PC-9 (cell line): Measurements from ENCODE around the gene MUC5AC. TPM values are rescaled to one million over a fixed set of nuclear protein-coding genes. Genes with fewer than 3 reads are reported as not detected.

Source experiments
- BruUV-seq: library from RNA; stranded (reverse); fragments of 400-500 nt; replicated peaks from 2 replicates; lab custom pipeline; 2021; lab: Mats Ljungman, UMichigan
- CTCF ChIA-PET: fragments of 300-600 bp; sonication (Branson Sonifier 250); formaldehyde crosslinking; loops from one replicate; lab custom pipeline; 2022; ENCODE audit warnings: antibody characterized with exemption; lab: Charles Lee
- POLR2A ChIA-PET: fragments of 300-600 bp; sonication (Branson Sonifier 250); formaldehyde crosslinking; loops from one replicate; lab custom pipeline; 2022; ENCODE audit warnings: antibody characterized with exemption; ENCODE audit not compliant: unreplicated experiment; lab: Charles Lee
- DNase-seq, 2 experiments: peaks; one replicate each; pipeline versions ENCODE4 v3.0.0 to v3.0.0-alpha.2; 2015 to 2022; ENCODE audit warnings: mixed read lengths in 1 of 2
- H2AFZ ChIP-seq: fragments of 200-600 bp; sonication (generic); 2 replicates; pipeline ENCODE4 v1.8.1; 2017; ENCODE audit warnings: antibody characterized with exemption
- H3F3A ChIP-seq: fragments of 200-600 bp; sonication (generic); 2 replicates; pipeline ENCODE4 v1.8.1; 2017; ENCODE audit warnings: antibody characterized with exemption, mild to moderate bottlenecking, low read depth; ENCODE audit not compliant: insufficient read depth
- H3K27ac ChIP-seq: fragments of 200-600 bp; sonication (generic); 2 replicates; pipeline ENCODE4 v1.6.1; 2016; ENCODE audit warnings: mixed run types
- H3K27me3 ChIP-seq: fragments of 200-600 bp; sonication (generic); 2 replicates; pipeline ENCODE4 v1.6.1; 2016; ENCODE audit warnings: low read depth, mixed run types; ENCODE audit not compliant: insufficient read depth
- H3K36me3 ChIP-seq: fragments of 200-600 bp; sonication (generic); 2 replicates; pipeline ENCODE4 v1.6.1; 2016; ENCODE audit warnings: low read depth, mixed run types
- H3K4me1 ChIP-seq: fragments of 200-600 bp; sonication (generic); replicated peaks from 2 replicates; pipeline ENCODE4 v1.6.1; 2016; ENCODE audit warnings: mixed run types; ENCODE audit not compliant: insufficient read depth
- H3K4me2 ChIP-seq: fragments of 200-600 bp; sonication (generic); 2 replicates; pipeline ENCODE4 v1.6.1; 2017; ENCODE audit warnings: mixed run types
- H3K4me3 ChIP-seq: fragments of 200-600 bp; sonication (generic); 2 replicates; pipeline ENCODE4 v1.6.1; 2016; ENCODE audit warnings: mixed run types
- H3K79me2 ChIP-seq: fragments of 200-600 bp; sonication (generic); 2 replicates; pipeline ENCODE4 v1.6.1; 2017; ENCODE audit warnings: low read depth, mixed run types
- H3K9me2 ChIP-seq: fragments of 200-600 bp; sonication (generic); 2 replicates; pipeline ENCODE4 v1.8.1; 2017; ENCODE audit warnings: mild to moderate bottlenecking; ENCODE audit not compliant: insufficient read depth
- H3K9me3 ChIP-seq: fragments of 200-600 bp; sonication (generic); 2 replicates; pipeline ENCODE4 v1.8.1; 2016; ENCODE audit warnings: low read depth; ENCODE audit not compliant: insufficient read depth
- H4K20me1 ChIP-seq: fragments of 200-600 bp; sonication (generic); 2 replicates; pipeline ENCODE4 v1.8.1; 2017; ENCODE audit not compliant: insufficient read depth
- EZH2 ChIP-seq: fragments of 200-600 bp; sonication (generic); IDR thresholded peaks from 2 replicates; pipeline ENCODE4 v1.8.0; 2017; ENCODE audit warnings: antibody characterized with exemption, low read depth
- intact Hi-C: fragments of 100-400 bp; cut with micrococcal nuclease; formaldehyde crosslinking; loops from one replicate; pipeline ENCODE4 v1.10.0; 2022; ENCODE audit not compliant: unreplicated experiment
- total RNA-seq: library from RNA; stranded (reverse); gene quantifications from 2 replicates; pipeline ENCODE4 v1.2.3, GENCODE V29; 2021
- TF ChIP-seq, protein P1 (sequence below): fragments of 200-600 bp; sonication (generic); conservative IDR thresholded peaks from 2 replicates; pipeline ENCODE4 v1.6.1; 2017; ENCODE audit warnings: mixed run types, antibody characterized with exemption, mild to moderate bottlenecking, moderate library complexity

MUC5AC gene
- total RNA-seq, 1 experiment from 2014 or later = 0.09 TPM

DNA sequence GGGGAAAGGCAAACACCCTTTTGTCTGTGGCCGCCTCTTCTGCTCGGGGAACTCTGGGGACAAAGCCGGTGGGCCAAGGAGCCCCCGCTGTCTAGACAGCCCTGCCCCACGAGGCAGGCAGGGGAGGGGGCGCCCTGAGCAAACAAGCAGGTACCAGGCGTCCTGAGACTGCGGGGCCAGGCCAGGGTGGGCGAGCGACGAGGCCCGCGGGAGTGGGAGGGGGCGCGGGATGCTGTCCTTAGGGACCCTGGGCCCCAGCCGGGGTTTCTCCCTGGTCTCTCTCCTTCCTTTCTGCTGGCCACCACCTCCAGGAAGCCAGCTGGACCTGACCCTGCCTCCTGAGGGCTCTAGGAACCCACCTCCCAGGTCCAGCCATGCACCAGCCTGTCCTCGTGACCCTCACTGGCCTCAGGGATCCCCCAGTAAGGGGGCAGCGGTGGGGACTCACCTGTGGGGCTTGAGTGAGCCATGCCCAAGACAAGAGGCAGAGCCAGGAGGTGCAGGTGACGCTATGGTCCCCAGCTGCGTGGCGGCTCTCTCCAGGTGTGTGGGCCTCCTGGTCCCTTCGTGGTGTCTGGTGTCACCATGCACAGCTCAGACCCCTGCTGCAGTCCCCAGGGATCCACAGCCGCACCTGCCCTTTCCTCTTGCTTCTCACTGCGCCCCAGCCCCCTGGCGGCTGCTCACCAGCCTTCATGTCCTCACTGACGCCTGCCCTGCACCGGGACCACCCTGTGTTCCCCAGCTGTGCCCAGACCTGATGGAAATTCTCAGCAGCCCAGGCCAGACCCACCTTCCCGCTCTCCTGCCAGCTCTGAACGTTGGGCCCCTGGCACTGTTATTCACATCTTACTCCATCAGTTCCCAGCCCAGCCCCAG is 26.5 kb upstream of the MUC5AC start:
- no peak for DNase-seq
- H3K9me2 ChIP-seq = no peaks in the 10 kb centered on the region
- POLR2A ChIA-PET = no interaction called here
- intact Hi-C loops = no loop called here
- H2AFZ ChIP-seq = no peak overlapping the region
- CTCF ChIA-PET = no interaction called here
- H3K9me3 ChIP-seq = peaks cover 2% of the 10 kb centered on the region; the same call in 1 of the 2 replicates
- BruUV-seq = no TSS peak
- no peak overlapping the region for H3K4me3 ChIP-seq
- no peaks in the 10 kb centered on the region for H3K79me2 ChIP-seq
- H3K27ac ChIP-seq = no peak overlapping the region
- H3K27me3 ChIP-seq = no peaks in the 10 kb centered on the region
- no peak overlapping the region for H3K4me2 ChIP-seq
- H3K36me3 ChIP-seq = no peaks in the 10 kb centered on the region
- no peaks in the 10 kb centered on the region for H3F3A ChIP-seq
- no peak for TF ChIP-seq EZH2
- TF ChIP-seq, protein P1, sequence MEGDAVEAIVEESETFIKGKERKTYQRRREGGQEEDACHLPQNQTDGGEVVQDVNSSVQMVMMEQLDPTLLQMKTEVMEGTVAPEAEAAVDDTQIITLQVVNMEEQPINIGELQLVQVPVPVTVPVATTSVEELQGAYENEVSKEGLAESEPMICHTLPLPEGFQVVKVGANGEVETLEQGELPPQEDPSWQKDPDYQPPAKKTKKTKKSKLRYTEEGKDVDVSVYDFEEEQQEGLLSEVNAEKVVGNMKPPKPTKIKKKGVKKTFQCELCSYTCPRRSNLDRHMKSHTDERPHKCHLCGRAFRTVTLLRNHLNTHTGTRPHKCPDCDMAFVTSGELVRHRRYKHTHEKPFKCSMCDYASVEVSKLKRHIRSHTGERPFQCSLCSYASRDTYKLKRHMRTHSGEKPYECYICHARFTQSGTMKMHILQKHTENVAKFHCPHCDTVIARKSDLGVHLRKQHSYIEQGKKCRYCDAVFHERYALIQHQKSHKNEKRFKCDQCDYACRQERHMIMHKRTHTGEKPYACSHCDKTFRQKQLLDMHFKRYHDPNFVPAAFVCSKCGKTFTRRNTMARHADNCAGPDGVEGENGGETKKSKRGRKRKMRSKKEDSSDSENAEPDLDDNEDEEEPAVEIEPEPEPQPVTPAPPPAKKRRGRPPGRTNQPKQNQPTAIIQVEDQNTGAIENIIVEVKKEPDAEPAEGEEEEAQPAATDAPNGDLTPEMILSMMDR = no peak
- no peaks in the 10 kb centered on the region for H3K4me1 ChIP-seq
- H4K20me1 ChIP-seq = no peaks in the 10 kb centered on the region

DNA sequence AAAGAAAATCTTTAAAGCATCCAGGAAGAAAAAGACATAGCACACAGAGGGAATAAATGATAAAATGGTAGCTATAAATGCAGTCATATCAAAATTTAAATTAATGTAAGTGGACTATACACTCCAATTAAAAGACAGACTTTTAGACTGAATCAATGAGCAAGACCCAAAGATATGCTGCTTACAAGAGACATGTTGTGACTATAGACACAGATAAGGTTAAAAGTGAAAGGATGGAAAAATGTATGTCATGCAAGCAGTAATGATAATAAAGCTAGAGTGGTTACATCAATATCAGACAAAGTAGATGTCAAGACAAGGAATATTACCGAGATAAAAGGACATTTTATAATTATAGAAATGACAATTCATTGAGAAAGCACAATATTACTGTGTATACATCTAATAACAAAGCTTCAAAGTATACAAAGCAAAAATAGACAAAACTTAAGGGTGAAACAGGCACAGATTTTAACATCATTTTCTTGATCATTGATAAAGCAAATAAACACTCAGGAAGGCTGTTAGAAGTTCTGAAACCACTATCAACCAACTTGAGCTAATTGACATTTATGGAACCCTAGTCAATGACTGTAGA is 22.8 kb upstream of the MUC5AC start:
- Histone ChIP-seq H3F3A (no peaks in the 10 kb centered on the region), H3K4me2 (no peak overlapping the region), H3K4me1 (no peaks in the 10 kb centered on the region), H4K20me1 (no peaks in the 10 kb centered on the region), H2AFZ (no peak overlapping the region), H3K9me2 (no peaks in the 10 kb centered on the region), H3K4me3 (no peak overlapping the region), H3K9me3 (peaks cover 2% of the 10 kb centered on the region; the same call in 1 of the 2 replicates), H3K36me3 (no peaks in the 10 kb centered on the region), H3K79me2 (no peaks in the 10 kb centered on the region), H3K27ac (no peak overlapping the region), H3K27me3 (no peaks in the 10 kb centered on the region)
- intact Hi-C loops = no loop called here
- POLR2A ChIA-PET = no interaction called here
- DNase-seq = no peak
- TF ChIP-seq, protein P1 = no peak
- TF ChIP-seq EZH2 = no peak
- BruUV-seq = no TSS peak
- CTCF ChIA-PET = no interaction called here

DNA sequence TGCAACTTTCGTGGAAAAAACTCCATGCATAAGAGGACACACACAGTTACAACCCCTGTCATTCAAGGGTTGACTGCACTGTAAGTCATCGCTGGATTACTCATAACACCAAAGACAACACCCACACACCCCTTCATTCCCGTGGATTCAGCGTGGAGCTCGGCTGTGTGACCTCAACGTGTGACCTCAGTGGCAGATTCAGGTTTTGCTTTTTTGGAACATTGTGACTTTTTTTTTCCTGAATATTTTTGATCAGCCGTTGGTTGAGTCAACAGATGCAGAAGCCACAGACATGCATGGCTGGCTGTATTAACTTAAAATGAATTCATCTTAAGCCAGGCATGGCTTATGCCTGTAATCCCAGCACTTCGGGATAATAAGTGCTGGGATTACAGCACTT is 19.7 kb upstream of the MUC5AC start:
- Histone ChIP-seq H3K27ac (no peak overlapping the region), H3K4me1 (no peaks in the 10 kb centered on the region), H3K79me2 (no peaks in the 10 kb centered on the region), H2AFZ (no peak overlapping the region), H3K4me2 (no peak overlapping the region), H3K27me3 (no peaks in the 10 kb centered on the region), H3K9me2 (no peaks in the 10 kb centered on the region), H4K20me1 (no peaks in the 10 kb centered on the region), H3K36me3 (no peaks in the 10 kb centered on the region), H3K9me3 (peaks cover 2% of the 10 kb centered on the region; the same call in 1 of the 2 replicates), H3K4me3 (no peak overlapping the region), H3F3A (no peaks in the 10 kb centered on the region)
- POLR2A ChIA-PET = no interaction called here
- no peak for DNase-seq
- CTCF ChIA-PET = interaction anchor here (0.6 kb wide), 1 partner anchor 619 kb away, joined by 4 read pairs; no protein-coding TSS in a partner anchor
- intact Hi-C loops = no loop called here
- no TSS peak for BruUV-seq
- TF ChIP-seq, protein P1 = no peak
- TF ChIP-seq EZH2 = no peak
